Neural cell (in vitro differentiated cells): ENCODE data around the gene ATP9B.

Experiments used
- EP300 ChIP-seq: fragments of 450-650 bp; conservative IDR thresholded peaks from 2 replicates; pipeline ENCODE4 v1.6.1; 2014; ENCODE audit warnings: antibody characterized with exemption, mild to moderate bottlenecking, moderate library complexity; ENCODE audit not compliant: poor library complexity, severe bottlenecking
- MXI1 ChIP-seq: fragments of 450-650 bp; conservative IDR thresholded peaks from 2 replicates; pipeline ENCODE4 v1.6.1; 2014; ENCODE audit warnings: antibody characterized with exemption, mild to moderate bottlenecking; ENCODE audit not compliant: poor library complexity, severe bottlenecking
- POLR2AphosphoS5 ChIP-seq: IDR thresholded peaks from 2 replicates; pipeline ENCODE4 v1.6.1; 2012
- TF ChIP-seq, protein P1 (sequence below): fragments of 450-650 bp; IDR thresholded peaks from 2 replicates; pipeline ENCODE4 v1.5.1; 2014; ENCODE audit warnings: antibody characterized with exemption, mild to moderate bottlenecking, moderate library complexity; ENCODE audit not compliant: poor library complexity, severe bottlenecking

DNA sequence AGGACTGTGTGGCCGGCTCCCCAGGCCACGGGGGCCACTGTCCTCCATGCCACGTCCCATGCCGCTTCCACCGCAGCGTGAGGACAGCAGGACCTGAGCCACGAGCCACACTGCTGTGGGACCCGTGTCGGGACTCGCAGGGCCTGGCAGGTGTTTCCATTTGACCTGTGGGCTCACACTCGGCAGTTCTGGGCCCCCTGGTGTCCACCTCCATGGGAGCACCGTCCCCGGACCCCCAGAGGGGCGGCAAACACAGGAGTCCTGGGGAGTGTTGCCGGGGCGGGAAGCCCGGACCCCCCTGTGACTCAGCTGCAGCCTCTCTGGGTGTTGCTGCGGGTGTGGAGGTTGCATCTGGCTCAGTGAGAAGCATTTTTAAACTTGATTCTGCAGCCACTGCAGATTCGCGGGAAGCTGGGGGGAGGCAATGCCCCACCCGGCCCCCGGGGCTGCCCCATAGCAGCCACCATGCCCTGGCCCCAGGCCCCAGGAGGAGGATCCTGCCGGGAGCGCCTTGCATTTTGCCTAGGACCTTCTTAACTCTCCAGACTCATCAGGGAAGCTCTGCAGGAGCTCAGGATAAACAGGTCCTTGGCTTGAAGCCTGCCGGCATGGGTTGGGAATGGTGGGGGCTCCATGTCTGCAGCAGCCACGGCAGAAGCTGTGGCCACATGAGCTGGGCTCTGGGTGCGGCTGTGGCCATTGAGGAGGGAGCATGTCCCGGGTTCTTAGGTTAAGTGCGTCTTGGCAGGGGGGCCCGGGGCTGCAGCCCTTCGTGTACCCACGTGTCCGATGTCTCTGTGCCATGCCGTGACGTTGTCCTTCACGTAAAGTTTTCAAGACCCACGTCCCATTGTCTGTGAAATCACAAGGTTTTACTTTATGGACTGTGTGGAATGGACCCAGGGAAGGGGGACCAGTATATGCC is 357.4 kb downstream of the ATP9B start:
- no peak for TF ChIP-seq MXI1
- TF ChIP-seq, protein P1, sequence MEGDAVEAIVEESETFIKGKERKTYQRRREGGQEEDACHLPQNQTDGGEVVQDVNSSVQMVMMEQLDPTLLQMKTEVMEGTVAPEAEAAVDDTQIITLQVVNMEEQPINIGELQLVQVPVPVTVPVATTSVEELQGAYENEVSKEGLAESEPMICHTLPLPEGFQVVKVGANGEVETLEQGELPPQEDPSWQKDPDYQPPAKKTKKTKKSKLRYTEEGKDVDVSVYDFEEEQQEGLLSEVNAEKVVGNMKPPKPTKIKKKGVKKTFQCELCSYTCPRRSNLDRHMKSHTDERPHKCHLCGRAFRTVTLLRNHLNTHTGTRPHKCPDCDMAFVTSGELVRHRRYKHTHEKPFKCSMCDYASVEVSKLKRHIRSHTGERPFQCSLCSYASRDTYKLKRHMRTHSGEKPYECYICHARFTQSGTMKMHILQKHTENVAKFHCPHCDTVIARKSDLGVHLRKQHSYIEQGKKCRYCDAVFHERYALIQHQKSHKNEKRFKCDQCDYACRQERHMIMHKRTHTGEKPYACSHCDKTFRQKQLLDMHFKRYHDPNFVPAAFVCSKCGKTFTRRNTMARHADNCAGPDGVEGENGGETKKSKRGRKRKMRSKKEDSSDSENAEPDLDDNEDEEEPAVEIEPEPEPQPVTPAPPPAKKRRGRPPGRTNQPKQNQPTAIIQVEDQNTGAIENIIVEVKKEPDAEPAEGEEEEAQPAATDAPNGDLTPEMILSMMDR = no peak
- no peak for TF ChIP-seq EP300
- no peak for TF ChIP-seq POLR2AphosphoS5
